Islet precursor cell (in vitro differentiated cells): ENCODE data around the gene TEX38.
"Not testable (repeated sequence)": the region's sequence is repeated elsewhere in the genome, so short reads cannot be mapped to it uniquely, and the experiment has no call there.

Experiments used
- DNase-seq: peaks from one replicate; pipeline ENCODE4 v3.0.0-alpha.2; 2018

The TEX38 gene

GRCh38 chr1:46689897-46690296, 18.2 kb downstream of the TEX38 start:
- DNase-seq: no peak

DNA sequence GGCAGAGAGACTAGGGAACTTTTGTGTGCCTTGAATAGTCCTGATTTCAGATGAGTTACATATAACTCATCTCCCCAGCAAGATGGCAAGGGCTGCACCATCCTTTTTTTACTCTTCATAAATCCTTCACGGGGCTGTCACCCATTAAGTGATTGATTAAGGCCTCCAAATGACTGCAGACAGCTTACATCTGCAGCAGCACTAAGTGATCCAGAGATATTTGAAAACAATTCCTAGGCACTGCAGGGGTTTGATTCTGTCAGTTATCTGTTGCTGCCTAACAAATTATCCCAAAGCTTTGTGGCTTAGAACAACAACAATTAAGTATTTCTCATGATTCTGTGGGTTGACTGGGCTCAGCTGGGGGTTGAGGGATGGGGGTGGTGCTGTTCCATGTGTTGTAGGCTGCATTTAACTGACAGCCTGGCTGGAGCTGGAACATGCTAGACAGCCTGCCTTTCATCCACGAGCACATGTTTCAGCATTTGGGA, 19.3 kb downstream of the TEX38 start:
- DNase-seq: no peak

DNA sequence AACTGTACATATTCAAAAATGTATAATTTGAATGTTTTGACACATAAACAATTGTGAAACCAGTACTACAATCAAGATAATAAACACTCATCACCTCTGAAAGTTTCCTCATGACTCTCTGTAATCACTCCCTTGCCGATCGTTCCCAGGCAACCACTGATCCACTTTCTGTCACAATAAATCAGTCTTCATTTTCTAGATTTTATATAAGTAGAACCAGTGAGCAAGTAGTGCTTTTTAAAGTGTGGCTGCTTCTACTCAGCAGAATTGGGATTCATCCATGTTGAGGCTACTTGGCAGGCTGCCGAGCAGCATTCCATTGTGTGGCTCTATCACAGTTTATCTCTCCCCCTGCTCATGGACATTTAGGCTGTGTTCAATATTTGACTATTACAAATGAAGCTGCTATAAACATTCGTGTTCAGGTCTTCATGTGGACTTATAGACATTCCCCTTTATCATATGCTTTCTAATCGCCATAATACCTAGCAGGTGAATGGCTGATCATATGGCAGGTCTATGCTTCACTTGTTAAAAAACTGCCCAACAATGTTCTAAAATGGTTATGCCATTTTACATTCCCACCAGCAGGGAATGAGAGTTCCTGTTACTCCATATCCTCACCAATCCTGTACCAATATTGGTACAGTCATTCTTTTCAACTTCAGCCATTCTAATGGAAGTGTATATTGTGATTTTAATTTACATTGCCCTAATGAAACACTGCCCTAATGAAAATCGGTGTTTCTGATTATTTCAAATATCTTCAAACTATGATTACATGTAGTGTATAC, 20.5 kb downstream of the TEX38 start:
- no peak for DNase-seq

DNA sequence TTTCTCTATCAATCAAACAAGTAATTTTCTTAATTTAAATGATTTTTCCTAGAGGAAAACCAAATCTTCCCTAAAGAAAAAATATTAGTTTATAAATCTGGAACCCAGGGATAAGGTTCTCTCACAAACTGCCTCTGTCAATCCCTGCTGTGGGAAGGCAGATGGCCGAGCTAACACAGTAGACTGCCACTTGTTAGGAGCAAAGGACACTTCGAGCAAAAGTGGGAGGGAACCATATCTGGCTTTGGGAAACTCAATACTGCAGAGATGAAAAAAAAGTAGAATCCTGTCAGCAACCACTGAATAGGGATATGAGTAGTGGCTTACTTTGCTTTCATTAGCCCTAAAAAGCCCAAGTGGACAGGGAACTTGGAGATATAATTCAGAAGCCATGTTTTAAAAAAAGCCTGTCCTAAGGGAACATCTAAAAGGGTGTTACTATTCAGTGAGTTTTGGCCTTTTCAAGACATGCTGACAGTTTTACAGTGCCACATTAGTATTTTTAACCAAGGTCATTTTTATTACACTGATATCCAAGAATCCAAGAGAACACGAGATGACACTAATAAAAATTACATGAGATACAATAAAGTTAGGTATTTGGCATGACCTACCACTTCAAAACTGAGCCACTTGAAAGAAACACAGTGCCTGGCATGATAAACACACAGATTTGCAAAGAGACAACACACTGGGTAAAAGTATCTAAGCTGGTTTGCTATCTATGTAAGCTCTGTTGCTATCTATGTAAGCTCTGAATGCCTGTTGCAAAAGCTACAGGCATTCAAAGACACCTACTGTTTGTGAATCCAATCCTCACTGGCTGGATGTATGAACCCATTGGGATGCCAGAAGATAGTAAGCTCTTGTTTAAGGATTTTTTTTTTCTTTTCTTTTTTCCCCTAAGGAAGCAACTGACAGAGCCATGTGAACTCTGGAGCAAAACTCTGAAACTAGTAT, 21.4 kb downstream of the TEX38 start:
- no peak for DNase-seq

GRCh38 chr1:46694676-46695075, 23.0 kb downstream of the TEX38 start:
- not testable (repeated sequence) for DNase-seq

DNA sequence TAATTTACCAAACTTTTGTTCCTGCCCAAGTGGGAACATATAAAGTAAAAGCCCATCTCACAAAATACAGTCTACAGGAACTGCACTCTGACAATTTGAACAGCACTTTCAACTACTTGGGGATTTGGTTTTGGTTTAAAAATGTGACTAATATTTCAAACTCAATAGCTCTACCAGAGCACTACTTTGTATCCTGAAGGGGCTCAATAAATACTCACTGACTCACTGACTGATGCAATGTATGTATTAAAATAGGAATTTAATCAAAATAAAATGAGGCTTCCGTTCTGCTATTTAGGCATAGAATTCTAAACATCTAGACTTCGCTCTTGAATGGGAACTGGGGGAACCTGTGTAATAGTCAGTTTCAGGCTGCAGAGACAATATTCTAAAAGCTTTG, 25.4 kb downstream of the TEX38 start:
- no peak for DNase-seq

DNA sequence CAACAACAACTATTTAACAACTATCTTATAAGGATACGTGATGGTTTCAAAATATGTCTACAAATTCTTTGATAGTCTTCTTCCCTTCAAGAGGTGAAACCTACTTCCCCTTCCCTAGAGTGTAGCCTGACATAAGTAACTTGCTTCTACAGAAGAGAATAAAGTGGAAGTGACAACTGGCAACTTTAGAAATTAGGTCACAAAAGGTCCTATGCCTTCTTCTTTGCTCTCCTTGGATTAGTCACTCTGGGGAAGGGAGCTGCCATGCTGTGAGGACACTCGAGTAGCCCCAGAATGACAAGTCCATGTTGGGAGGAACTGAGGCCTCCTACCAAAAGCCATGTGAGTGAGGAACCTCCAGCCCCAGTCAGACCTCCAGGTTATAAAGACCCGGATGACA, 28.0 kb downstream of the TEX38 start:
- no peak for DNase-seq

GRCh38 chr1:46703927-46704641, 32.4 kb downstream of the TEX38 start:
- no peak for DNase-seq

- DNase-seq: no peak
Measured at GRCh38 chr1:46705408-46705807, 33.8 kb downstream of the TEX38 start.

DNA sequence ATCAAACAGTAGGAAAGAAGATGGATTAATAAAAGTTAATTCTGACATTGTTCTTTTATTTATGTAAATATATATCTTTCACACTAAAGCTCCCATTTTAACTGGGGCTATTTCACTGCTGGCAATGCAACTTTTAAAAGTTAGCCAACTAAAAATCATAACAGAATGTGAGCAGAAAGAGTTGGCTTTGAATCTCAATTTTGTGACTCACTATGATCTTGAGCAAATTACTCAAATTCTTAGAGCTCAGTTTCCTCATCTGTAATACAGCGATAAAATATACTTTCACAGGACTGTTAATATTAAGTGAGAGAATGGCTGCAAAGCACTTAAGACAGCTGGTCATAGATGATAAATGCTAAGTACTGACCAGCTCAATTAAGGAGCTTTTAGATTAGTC, 36.5 kb downstream of the TEX38 start:
- no peak for DNase-seq

DNA sequence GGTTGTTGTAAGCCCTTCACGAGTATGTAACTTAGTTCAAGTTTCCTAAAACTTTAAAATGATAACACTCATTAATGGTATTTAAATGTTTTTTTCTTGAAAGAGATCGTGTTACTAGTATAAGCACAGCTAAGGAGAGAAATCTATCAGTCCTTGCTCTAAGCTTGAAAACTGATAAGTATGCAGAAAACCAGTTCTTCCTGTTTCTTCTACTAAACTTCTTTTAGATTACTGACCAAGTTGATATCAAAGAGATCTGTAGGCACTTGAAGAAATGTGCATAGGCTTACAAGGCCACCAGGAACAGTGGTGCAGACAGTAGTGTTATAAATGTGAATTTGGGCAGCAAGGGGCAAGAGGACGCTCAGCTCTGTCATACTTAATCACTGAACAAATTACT, 43.3 kb downstream of the TEX38 start:
- DNase-seq: no peak

DNA sequence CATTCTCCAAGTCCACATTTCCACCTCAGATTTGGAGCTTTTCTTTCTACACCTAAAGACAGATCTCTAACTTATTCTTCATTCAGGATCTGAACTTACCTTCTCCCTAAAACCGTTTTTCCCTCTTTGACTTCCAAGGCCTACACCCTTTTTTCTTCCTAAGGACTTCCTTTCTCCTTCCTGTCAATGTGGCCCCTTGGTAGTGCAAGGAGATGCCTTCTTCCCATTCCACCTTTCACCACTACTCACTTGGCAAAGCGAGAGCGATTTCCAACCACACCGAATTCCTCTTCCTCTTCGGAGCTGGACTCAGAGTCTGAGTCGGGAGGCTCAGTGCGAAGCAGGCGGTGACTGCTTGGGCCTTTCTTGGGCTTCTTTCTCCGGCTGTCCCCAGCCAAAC, 46.0 kb downstream of the TEX38 start:
- DNase-seq: no peak

- DNase-seq: no peak
Measured at GRCh38 chr1:46718340-46718726, 46.7 kb downstream of the TEX38 start.

- peak; percentile 99 for DNase-seq
Measured at GRCh38 chr1:46718727-46719622, 47.3 kb downstream of the TEX38 start, which contains the start of gene EFCAB14. Gene EFCAB14 (minus strand): TSS chr1:46719114. CDS start chr1:46718087, 1,027 bp downstream.

DNA sequence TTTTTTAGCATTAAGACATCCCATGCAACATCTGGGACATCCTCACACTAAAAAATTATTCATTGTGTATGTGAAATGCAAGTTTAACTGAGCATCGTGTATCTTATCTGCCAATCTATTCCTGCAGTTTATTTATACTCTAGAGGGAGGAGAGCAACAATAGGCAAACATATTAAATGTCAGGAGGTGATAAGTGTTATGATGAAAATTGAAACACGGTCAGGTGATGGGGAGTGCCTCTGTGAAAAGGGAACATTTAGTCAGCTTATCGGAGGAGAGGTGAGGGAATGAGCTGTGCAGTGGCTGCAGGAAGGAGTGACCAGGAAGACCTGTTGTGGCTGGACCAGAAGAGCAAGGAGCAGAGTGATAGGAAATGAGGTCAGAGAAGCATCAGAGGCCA, 48.0 kb downstream of the TEX38 start:
- peak; percentile 59 for DNase-seq

DNA sequence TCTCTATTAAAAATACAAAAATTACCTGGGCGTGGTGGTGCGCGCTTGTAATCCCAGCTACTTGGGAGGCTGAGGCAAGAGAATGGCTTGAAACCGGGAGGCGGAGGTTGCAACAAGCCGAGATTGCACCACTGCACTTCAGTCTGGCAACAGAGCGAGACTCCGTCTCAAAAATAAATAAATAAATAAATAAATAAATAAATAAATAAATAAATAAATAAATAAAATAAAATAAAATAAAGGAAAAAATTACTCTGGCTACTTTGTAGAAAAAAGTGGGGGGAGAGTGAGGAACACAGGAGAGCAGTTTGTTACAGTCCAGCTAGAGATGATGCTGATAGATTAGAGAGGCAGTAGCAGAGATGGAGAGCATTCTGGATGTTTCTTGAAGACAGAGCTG, 48.7 kb downstream of the TEX38 start:
- DNase-seq: not testable (repeated sequence)

- DNase-seq: no peak
Measured at GRCh38 chr1:46721204-46721603, 49.5 kb downstream of the TEX38 start.

- DNase-seq: no peak
Measured at GRCh38 chr1:46721686-46722205, 50.1 kb downstream of the TEX38 start.
